ENCODE data around the gene MAP3K14. TPM values are rescaled to one million over a fixed set of nuclear protein-coding genes. Genes with fewer than 3 reads are reported as not detected.

Gene MAP3K14
- polyA plus RNA-seq, 3 donors: 1.4 to 29.9 (median 3.8) TPM

GRCh38 chr17:45229681-45230409 is 87.0 kb downstream of the MAP3K14 start:
- Histone ChIP-seq H3K79me2 (ENCODE audit: insufficient read depth, low read length) (peaks cover 97% of the 10 kb centered on the region), H3K4me1 (ENCODE audit: control insufficient read depth in 1 of 2, insufficient read depth in 2 of 2, low read length in 2 of 2) (peaks cover 95 to 97% of the 10 kb centered on the region in 2 donors), H3K36me3 (replicated peaks in 1 of 2; ENCODE audit: control insufficient read depth in 1 of 2, insufficient read depth in 2 of 2, low read length in 2 of 2) (peaks cover 29 to 35% of the 10 kb centered on the region in 2 donors), H2AFZ (ENCODE audit: insufficient read depth, low read depth, low read length, poor library complexity, severe bottlenecking) (no peak overlapping the region), H3K9ac (ENCODE audit: insufficient read depth, low read length, poor library complexity, severe bottlenecking) (peak overlapping the region; percentile 91), H3K27ac (ENCODE audit: low read depth in 1 of 2, low read length in 2 of 2) (peak overlapping the region; percentile 93 to 99), H3K4me3 (replicated peaks in 1 of 3; ENCODE audit: low read depth in 2 of 3, low read length in 3 of 3) (peak overlapping the region in 2 of 3 experiments; percentile 27 to 71), H3K4me2 (replicated peaks; ENCODE audit: extremely low read depth, low read length, poor library complexity, severe bottlenecking) (peak overlapping the region; percentile 98), H3K9me3 (replicated peaks in 1 of 2; ENCODE audit: control insufficient read depth in 1 of 2, insufficient read depth in 1 of 2, low read length in 2 of 2) (no peaks in the 10 kb centered on the region), H3K27me3 (ENCODE audit: control insufficient read depth in 2 of 2, insufficient read depth in 2 of 2, low read length in 2 of 2) (no peaks in the 10 kb centered on the region), H4K20me1 (ENCODE audit: insufficient read depth, low read length) (peaks cover 63% of the 10 kb centered on the region)
- Mint-ChIP-seq H3K4me3 (peak overlapping the region; percentile 73 to 78), H3K4me1 (peaks cover 96% of the 10 kb centered on the region), H3K27me3 (ENCODE audit: low read depth in 3 of 3) (peaks cover 0 to 4% (median 0%) of the 10 kb centered on the region in 3 donors), H3K36me3 (peaks cover 63 to 74% of the 10 kb centered on the region in 2 donors), H3K27ac (peak overlapping the region; percentile 98 to 100 (median 100)), H3K9me3 (peaks cover 0 to 1% (median 0%) of the 10 kb centered on the region in 7 donors)
- no peak for TF ChIP-seq CTCF (IDR thresholded peaks at IDR 0.05)
- intact Hi-C loops (cut with micrococcal nuclease): loop anchor here in 1 of 2 donors (1.0 to 5.0 kb wide), 2 partner anchors 9 to 87 kb away; partner anchors contain the start of genes FMNL1 and MAP3K14
- 75% methylated on average over 12 of the region's 16 CpGs for WGBS (ENCODE audit: insufficient coverage)
- DNase-seq: peak in 1 of 3 donors; percentile 60

GRCh38 chr17:45228763-45229539 is 87.9 kb downstream of the MAP3K14 start:
- Histone ChIP-seq H3K4me3 (replicated peaks in 1 of 3; ENCODE audit: low read depth in 2 of 3, low read length in 3 of 3) (peak overlapping the region; percentile 15 to 99 (median 31)), H3K79me2 (ENCODE audit: insufficient read depth, low read length) (peaks cover 98% of the 10 kb centered on the region), H3K9ac (ENCODE audit: insufficient read depth, low read length, poor library complexity, severe bottlenecking) (peak overlapping the region; percentile 91), H2AFZ (ENCODE audit: insufficient read depth, low read depth, low read length, poor library complexity, severe bottlenecking) (no peak overlapping the region), H3K4me1 (ENCODE audit: control insufficient read depth in 1 of 2, insufficient read depth in 2 of 2, low read length in 2 of 2) (peaks cover 95 to 97% of the 10 kb centered on the region in 2 donors), H3K27ac (ENCODE audit: low read depth in 1 of 2, low read length in 2 of 2) (peak overlapping the region; percentile 93 to 99), H3K4me2 (replicated peaks; ENCODE audit: extremely low read depth, low read length, poor library complexity, severe bottlenecking) (peak overlapping the region; percentile 98), H3K36me3 (replicated peaks in 1 of 2; ENCODE audit: control insufficient read depth in 1 of 2, insufficient read depth in 2 of 2, low read length in 2 of 2) (peaks cover 20 to 28% of the 10 kb centered on the region in 2 donors), H3K27me3 (ENCODE audit: control insufficient read depth in 2 of 2, insufficient read depth in 2 of 2, low read length in 2 of 2) (no peaks in the 10 kb centered on the region), H3K9me3 (replicated peaks in 1 of 2; ENCODE audit: control insufficient read depth in 1 of 2, insufficient read depth in 1 of 2, low read length in 2 of 2) (no peaks in the 10 kb centered on the region), H4K20me1 (ENCODE audit: insufficient read depth, low read length) (peaks cover 57% of the 10 kb centered on the region)
- H3K4me3 Mint-ChIP-seq: peak overlapping the region; percentile 95 to 99
- 0% methylated on average over 6 of the region's 19 CpGs for WGBS (ENCODE audit: insufficient coverage)
- no peak for TF ChIP-seq CTCF (IDR thresholded peaks at IDR 0.05)
- H3K27ac Mint-ChIP-seq: peak overlapping the region; percentile 98 to 100 (median 100)
- peaks cover 59 to 74% of the 10 kb centered on the region in 2 donors for H3K36me3 Mint-ChIP-seq
- H3K4me1 Mint-ChIP-seq: peaks cover 96% of the 10 kb centered on the region
- peaks cover 0 to 4% (median 0%) of the 10 kb centered on the region in 3 donors for H3K27me3 Mint-ChIP-seq (ENCODE audit: low read depth in 3 of 3)
- intact Hi-C loops (cut with micrococcal nuclease): loop anchor here in 1 of 2 donors (1.0 to 5.0 kb wide), 2 partner anchors 8 to 88 kb away; partner anchors contain the start of genes FMNL1 and MAP3K14
- peak; percentile 99 to 100 (median 99) for DNase-seq
- H3K9me3 Mint-ChIP-seq: peaks cover 0 to 1% (median 0%) of the 10 kb centered on the region in 7 donors
